ENCODE results near the gene PEX11A.

The PEX11A gene

GRCh38 chr15:89669941-89670340, 20.6 kb downstream of the PEX11A start:
- H3K4me3 ChIP-seq (ENCODE audit: low read length), result no peak overlapping the region
- no peak for TF ChIP-seq CTCF (conservative IDR thresholded peaks at IDR 0.05; ENCODE audit: low read depth, low read length)
- DNase-seq (ENCODE audit: low read depth), result no peak

GRCh38 chr15:89669309-89669865, 21.2 kb downstream of the PEX11A start:
- no peak overlapping the region for H3K4me3 ChIP-seq (ENCODE audit: low read length)
- DNase-seq (ENCODE audit: low read depth), result no peak

DNA sequence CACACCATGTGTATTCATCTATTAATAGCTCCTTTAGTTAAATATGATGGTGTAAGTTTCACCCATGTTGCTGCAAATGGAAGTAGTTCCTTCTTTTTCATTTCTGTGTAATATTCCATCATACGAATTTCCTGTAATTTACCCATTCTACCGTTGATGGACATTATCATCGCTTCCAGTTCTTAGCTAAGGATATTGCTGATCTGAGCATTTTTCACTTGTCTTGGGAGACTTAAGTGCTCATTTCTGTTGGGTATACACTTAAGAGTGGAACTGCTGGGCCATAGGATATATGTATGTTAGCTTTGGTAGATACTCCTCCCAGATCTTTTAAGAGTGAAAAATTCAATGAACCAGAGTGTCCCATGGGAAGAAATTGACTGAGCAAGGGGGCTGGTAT, 22.4 kb downstream of the PEX11A start:
- no peak for DNase-seq (ENCODE audit: low read depth)
- TF ChIP-seq CTCF (conservative IDR thresholded peaks at IDR 0.05; ENCODE audit: low read depth, low read length), result no peak
- H3K4me3 ChIP-seq (ENCODE audit: low read length), result no peak overlapping the region

More at GRCh38 chr15:89669309-89669865, 21.2 kb downstream of the PEX11A start:
- no peak for TF ChIP-seq CTCF (conservative IDR thresholded peaks at IDR 0.05; ENCODE audit: low read depth, low read length)

DNA sequence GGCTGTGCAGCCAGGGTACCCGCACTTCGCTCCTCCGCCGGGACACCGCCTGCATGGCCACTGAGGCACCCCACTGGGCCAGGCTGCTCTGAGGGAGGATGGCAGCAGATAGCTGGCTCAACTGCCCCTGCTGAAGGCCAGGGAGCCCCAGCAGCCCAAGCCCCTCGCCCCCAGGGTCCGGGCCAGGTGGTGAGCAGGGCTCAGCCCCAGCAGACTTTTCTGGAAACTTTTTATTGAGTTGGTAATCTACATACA, 22.9 kb downstream of the PEX11A start:
- no peak overlapping the region for H3K4me3 ChIP-seq (ENCODE audit: low read length)
- DNase-seq (ENCODE audit: low read depth), result no peak
- no peak for TF ChIP-seq CTCF (conservative IDR thresholded peaks at IDR 0.05; ENCODE audit: low read depth, low read length)

DNA sequence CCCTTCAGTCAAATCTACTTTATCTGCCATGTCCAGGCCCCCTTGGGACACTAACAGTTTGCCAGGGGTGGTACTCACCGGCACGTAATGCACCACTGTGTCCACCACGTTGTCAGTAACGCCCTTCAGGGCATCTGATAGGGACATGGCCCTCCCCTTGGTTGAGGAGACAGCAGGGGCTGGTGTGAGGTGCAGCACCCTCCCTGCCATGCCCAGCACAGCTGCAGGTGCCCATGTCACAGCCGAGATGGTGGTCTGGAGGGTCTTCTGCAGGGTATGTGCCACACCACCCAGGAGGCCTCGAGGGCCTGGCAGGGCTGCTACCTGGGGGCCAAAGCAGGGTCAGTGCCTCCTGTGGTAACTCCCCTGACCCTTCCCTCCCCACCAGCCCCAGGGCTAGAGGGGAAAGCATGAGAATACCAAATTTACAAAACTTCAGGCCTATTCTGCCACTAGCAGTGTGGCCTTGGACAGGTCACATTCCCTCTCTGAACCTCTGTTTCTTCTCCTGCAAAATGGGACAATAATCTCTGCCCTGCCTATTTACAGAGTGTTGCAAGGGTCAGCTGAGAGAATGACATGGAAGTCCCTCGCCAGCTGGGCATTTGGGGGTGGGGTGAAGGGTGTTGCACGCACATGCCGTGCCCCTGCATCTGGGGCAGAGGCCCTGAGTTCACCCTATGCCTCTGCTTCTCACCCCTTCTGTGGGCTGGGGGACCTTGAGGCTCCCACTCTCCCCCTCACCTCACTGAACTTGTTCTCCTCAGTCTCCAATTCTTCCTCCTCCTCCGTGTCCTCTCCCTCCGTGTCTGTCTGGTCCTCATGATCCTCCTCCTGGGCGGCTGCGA, 23.5 kb downstream of the PEX11A start:
- H3K4me3 ChIP-seq (ENCODE audit: low read length), result no peak overlapping the region
- no peak for TF ChIP-seq CTCF (conservative IDR thresholded peaks at IDR 0.05; ENCODE audit: low read depth, low read length)
- DNase-seq (ENCODE audit: low read depth), result no peak

DNA sequence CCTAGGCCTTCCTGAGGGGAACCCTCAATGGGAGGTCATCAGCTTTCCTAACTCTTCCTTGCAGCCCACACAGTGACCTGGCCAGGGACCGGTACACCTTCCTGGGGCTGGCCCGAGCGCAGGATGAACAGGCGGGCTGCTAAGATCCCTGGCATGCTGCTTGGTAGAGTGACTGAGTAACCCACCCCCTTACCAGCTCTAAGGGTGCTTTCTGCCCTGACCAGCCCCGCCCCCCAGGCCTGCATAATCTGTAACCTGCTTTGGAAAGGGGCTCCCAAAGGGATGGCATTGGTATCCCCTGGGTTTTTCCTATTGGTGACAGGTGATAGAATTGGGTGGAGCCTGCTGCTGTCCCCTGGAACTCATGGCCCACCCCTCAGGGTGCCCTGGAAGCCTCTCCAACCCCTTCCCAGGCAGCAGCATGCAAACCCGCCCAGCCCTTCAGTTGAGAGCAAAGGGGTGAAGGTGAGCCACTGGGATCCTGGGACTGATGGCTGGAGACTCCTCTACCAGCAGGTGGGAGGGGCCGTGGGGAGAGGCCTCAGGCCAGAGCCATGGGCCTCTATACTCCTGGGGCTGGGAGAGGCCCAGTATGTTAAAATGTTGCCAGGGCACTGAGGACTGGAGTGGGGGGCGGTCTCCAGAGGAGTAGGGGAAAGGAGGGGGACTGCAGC, 24.2 kb downstream of the PEX11A start:
- no peak overlapping the region for H3K4me3 ChIP-seq (ENCODE audit: low read length)
- DNase-seq (ENCODE audit: low read depth), result no peak
- no peak for TF ChIP-seq CTCF (conservative IDR thresholded peaks at IDR 0.05; ENCODE audit: low read depth, low read length)
